Measurements from ENCODE around the gene CCNK.

Gene CCNK

GRCh38 chr14:99522457-99522891, 41.3 kb downstream of the CCNK start:
- H3K18ac ChIP-seq (ENCODE audit: low read length): peak overlapping the region; percentile 98
- no peak overlapping the region for H2BK120ac ChIP-seq (ENCODE audit: low read depth, low read length)
- H3K4me2 ChIP-seq (ENCODE audit: insufficient read depth, low read length, poor library complexity, severe bottlenecking): peak overlapping the region; percentile 59
- no peak overlapping the region for H3K4ac ChIP-seq (ENCODE audit: low read length)
- H4K8ac ChIP-seq (ENCODE audit: low read depth, low read length): no peak overlapping the region
- no peaks in the 10 kb centered on the region for H3K9me3 ChIP-seq (replicated peaks in 1 of 2; ENCODE audit: control insufficient read depth in 2 of 2, insufficient read depth in 1 of 2, low read depth in 1 of 2, low read length in 2 of 2)
- H2BK5ac ChIP-seq (ENCODE audit: low read length): peak overlapping the region; percentile 87
- peaks cover 21% of the 10 kb centered on the region for H3K79me1 ChIP-seq (ENCODE audit: low read depth, low read length)
- H3K4me1 ChIP-seq (ENCODE audit: control insufficient read depth in 2 of 2, insufficient read depth in 1 of 2, low read depth in 1 of 2, low read length in 2 of 2): peaks cover 44 to 46% of the 10 kb centered on the region in 2 donors
- no CpG with 5 or more reads among the region's 12 CpGs for WGBS, 2 donors (ENCODE audit: extremely low coverage in 2 of 2, insufficient read length in 2 of 2, insufficient replicate concordance in 1 of 2)
- H2BK15ac ChIP-seq (ENCODE audit: low read length): peak overlapping the region; percentile 91
- H2BK12ac ChIP-seq (ENCODE audit: low read length): peak overlapping the region; percentile 82
- H3K27me3 ChIP-seq (ENCODE audit: control insufficient read depth in 3 of 3, insufficient read depth in 3 of 3, low read depth in 1 of 3, low read length in 3 of 3): no peaks in the 10 kb centered on the region
- no peak overlapping the region for H3K4me3 ChIP-seq (ENCODE audit: low read length in 2 of 2)
- peak overlapping the region; percentile 100 for H2AK5ac ChIP-seq (ENCODE audit: low read depth, low read length)
- peak overlapping the region; percentile 88 for H3K23ac ChIP-seq (ENCODE audit: low read depth, low read length, poor library complexity)
- peak overlapping the region; percentile 30 for H2AFZ ChIP-seq (ENCODE audit: low read length)
- peak overlapping the region; percentile 73 for H3K27ac ChIP-seq (replicated peaks; ENCODE audit: low read length)
- no peak for DNase-seq (ENCODE audit: low spot score)
- H3K14ac ChIP-seq (ENCODE audit: low read length): peak overlapping the region; percentile 63
- peak overlapping the region; percentile 78 for H3K9ac ChIP-seq (ENCODE audit: low read depth, low read length, poor library complexity)
- H4K91ac ChIP-seq (ENCODE audit: low read depth, low read length, poor library complexity): peak overlapping the region; percentile 83
- peaks cover 0 to 23% of the 10 kb centered on the region in 2 donors for H3K36me3 ChIP-seq (replicated peaks in 1 of 2; ENCODE audit: control insufficient read depth in 2 of 2, insufficient read depth in 2 of 2, low read length in 2 of 2)

GRCh38 chr14:99522934-99523703, 41.9 kb downstream of the CCNK start:
- DNase-seq (ENCODE audit: low spot score): peak; percentile 60
- Histone ChIP-seq H2BK12ac (ENCODE audit: low read length) (peak overlapping the region; percentile 73), H3K14ac (ENCODE audit: low read length) (no peak overlapping the region), H4K8ac (ENCODE audit: low read depth, low read length) (no peak overlapping the region), H3K23ac (ENCODE audit: low read depth, low read length, poor library complexity) (no peak overlapping the region), H3K4me2 (ENCODE audit: insufficient read depth, low read length, poor library complexity, severe bottlenecking) (peak overlapping the region; percentile 59), H3K4me1 (ENCODE audit: control insufficient read depth in 2 of 2, insufficient read depth in 1 of 2, low read depth in 1 of 2, low read length in 2 of 2) (peaks cover 46 to 47% of the 10 kb centered on the region in 2 donors), H2AFZ (ENCODE audit: low read length) (peak overlapping the region; percentile 30), H3K9me3 (replicated peaks in 1 of 2; ENCODE audit: control insufficient read depth in 2 of 2, insufficient read depth in 1 of 2, low read depth in 1 of 2, low read length in 2 of 2) (no peaks in the 10 kb centered on the region), H2BK5ac (ENCODE audit: low read length) (peak overlapping the region; percentile 87), H4K91ac (ENCODE audit: low read depth, low read length, poor library complexity) (no peak overlapping the region), H2AK5ac (ENCODE audit: low read depth, low read length) (peak overlapping the region; percentile 100), H3K36me3 (replicated peaks in 1 of 2; ENCODE audit: control insufficient read depth in 2 of 2, insufficient read depth in 2 of 2, low read length in 2 of 2) (peaks cover 0 to 23% of the 10 kb centered on the region in 2 donors), H3K27me3 (ENCODE audit: control insufficient read depth in 3 of 3, insufficient read depth in 3 of 3, low read depth in 1 of 3, low read length in 3 of 3) (no peaks in the 10 kb centered on the region), H2BK15ac (ENCODE audit: low read length) (peak overlapping the region; percentile 91), H3K4me3 (ENCODE audit: low read length in 2 of 2) (no peak overlapping the region), H3K9ac (ENCODE audit: low read depth, low read length, poor library complexity) (no peak overlapping the region), H3K18ac (ENCODE audit: low read length) (peak overlapping the region; percentile 98), H3K79me1 (ENCODE audit: low read depth, low read length) (peaks cover 18% of the 10 kb centered on the region), H2BK120ac (ENCODE audit: low read depth, low read length) (peak overlapping the region; percentile 30), H3K27ac (replicated peaks; ENCODE audit: low read length) (peak overlapping the region; percentile 73), H3K4ac (ENCODE audit: low read length) (peak overlapping the region; percentile 69)
- no CpG with 5 or more reads among the region's 14 CpGs for WGBS, 2 donors (ENCODE audit: extremely low coverage in 2 of 2, insufficient read length in 2 of 2, insufficient replicate concordance in 1 of 2)

- Histone ChIP-seq H3K27ac (replicated peaks; ENCODE audit: low read length) (no peak overlapping the region), H2BK5ac (ENCODE audit: low read length) (peak overlapping the region; percentile 83), H3K14ac (ENCODE audit: low read length) (no peak overlapping the region), H3K4me3 (ENCODE audit: low read length in 2 of 2) (no peak overlapping the region), H3K18ac (ENCODE audit: low read length) (peak overlapping the region; percentile 93), H2BK15ac (ENCODE audit: low read length) (peak overlapping the region; percentile 91), H2AFZ (ENCODE audit: low read length) (no peak overlapping the region), H4K91ac (ENCODE audit: low read depth, low read length, poor library complexity) (no peak overlapping the region), H2AK5ac (ENCODE audit: low read depth, low read length) (peak overlapping the region; percentile 96), H3K27me3 (ENCODE audit: control insufficient read depth in 3 of 3, insufficient read depth in 3 of 3, low read depth in 1 of 3, low read length in 3 of 3) (no peaks in the 10 kb centered on the region), H3K9me3 (replicated peaks in 1 of 2; ENCODE audit: control insufficient read depth in 2 of 2, insufficient read depth in 1 of 2, low read depth in 1 of 2, low read length in 2 of 2) (no peaks in the 10 kb centered on the region), H4K8ac (ENCODE audit: low read depth, low read length) (no peak overlapping the region), H3K79me1 (ENCODE audit: low read depth, low read length) (peaks cover 14% of the 10 kb centered on the region), H3K9ac (ENCODE audit: low read depth, low read length, poor library complexity) (no peak overlapping the region), H2BK120ac (ENCODE audit: low read depth, low read length) (peak overlapping the region; percentile 30), H2BK12ac (ENCODE audit: low read length) (peak overlapping the region; percentile 73), H3K36me3 (replicated peaks in 1 of 2; ENCODE audit: control insufficient read depth in 2 of 2, insufficient read depth in 2 of 2, low read length in 2 of 2) (peaks cover 0 to 23% of the 10 kb centered on the region in 2 donors), H3K23ac (ENCODE audit: low read depth, low read length, poor library complexity) (no peak overlapping the region), H3K4ac (ENCODE audit: low read length) (peak overlapping the region; percentile 69), H3K4me1 (ENCODE audit: control insufficient read depth in 2 of 2, insufficient read depth in 1 of 2, low read depth in 1 of 2, low read length in 2 of 2) (peaks cover 46 to 47% of the 10 kb centered on the region in 2 donors), H3K4me2 (ENCODE audit: insufficient read depth, low read length, poor library complexity, severe bottlenecking) (no peak overlapping the region)
- DNase-seq (ENCODE audit: low spot score): no peak
- WGBS, 2 donors (ENCODE audit: extremely low coverage in 2 of 2, insufficient read length in 2 of 2, insufficient replicate concordance in 1 of 2): no CpG with 5 or more reads among the region's 5 CpGs
Measured at GRCh38 chr14:99523704-99524055, 42.5 kb downstream of the CCNK start.

- H3K18ac ChIP-seq (ENCODE audit: low read length): peak overlapping the region; percentile 38
- no peak overlapping the region for H4K91ac ChIP-seq (ENCODE audit: low read depth, low read length, poor library complexity)
- H3K9me3 ChIP-seq (replicated peaks in 1 of 2; ENCODE audit: control insufficient read depth in 2 of 2, insufficient read depth in 1 of 2, low read depth in 1 of 2, low read length in 2 of 2): no peaks in the 10 kb centered on the region
- H2AK5ac ChIP-seq (ENCODE audit: low read depth, low read length): peak overlapping the region; percentile 90
- no peak overlapping the region for H3K23ac ChIP-seq (ENCODE audit: low read depth, low read length, poor library complexity)
- no CpG with 5 or more reads among the region's 16 CpGs for WGBS, 2 donors (ENCODE audit: extremely low coverage in 2 of 2, insufficient read length in 2 of 2, insufficient replicate concordance in 1 of 2)
- H3K36me3 ChIP-seq (replicated peaks in 1 of 2; ENCODE audit: control insufficient read depth in 2 of 2, insufficient read depth in 2 of 2, low read length in 2 of 2): peaks cover 2 to 23% of the 10 kb centered on the region in 2 donors
- no peak overlapping the region for H3K14ac ChIP-seq (ENCODE audit: low read length)
- H3K79me1 ChIP-seq (ENCODE audit: low read depth, low read length): peaks cover 13% of the 10 kb centered on the region
- H2BK5ac ChIP-seq (ENCODE audit: low read length): no peak overlapping the region
- H2AFZ ChIP-seq (ENCODE audit: low read length): no peak overlapping the region
- peaks cover 46 to 49% of the 10 kb centered on the region in 2 donors for H3K4me1 ChIP-seq (ENCODE audit: control insufficient read depth in 2 of 2, insufficient read depth in 1 of 2, low read depth in 1 of 2, low read length in 2 of 2)
- no peaks in the 10 kb centered on the region for H3K27me3 ChIP-seq (ENCODE audit: control insufficient read depth in 3 of 3, insufficient read depth in 3 of 3, low read depth in 1 of 3, low read length in 3 of 3)
- H2BK15ac ChIP-seq (ENCODE audit: low read length): peak overlapping the region; percentile 59
- no peak overlapping the region for H3K4me3 ChIP-seq (ENCODE audit: low read length in 2 of 2)
- no peak overlapping the region for H3K4ac ChIP-seq (ENCODE audit: low read length)
- H3K27ac ChIP-seq (replicated peaks; ENCODE audit: low read length): no peak overlapping the region
- no peak overlapping the region for H3K4me2 ChIP-seq (ENCODE audit: insufficient read depth, low read length, poor library complexity, severe bottlenecking)
- no peak overlapping the region for H4K8ac ChIP-seq (ENCODE audit: low read depth, low read length)
- H3K9ac ChIP-seq (ENCODE audit: low read depth, low read length, poor library complexity): peak overlapping the region; percentile 2
- no peak for DNase-seq (ENCODE audit: low spot score)
- H2BK12ac ChIP-seq (ENCODE audit: low read length): no peak overlapping the region
- H2BK120ac ChIP-seq (ENCODE audit: low read depth, low read length): no peak overlapping the region
Measured at GRCh38 chr14:99524091-99524661, 43.0 kb downstream of the CCNK start.

All from neuronal stem cell (in vitro differentiated cells).